A673 (cell line): Measurements from ENCODE around the gene ARHGAP18. TPM values are rescaled to one million over a fixed set of nuclear protein-coding genes. Genes with fewer than 3 reads are reported as not detected.

ENCODE experiments used
- BruUV-seq: library from RNA; stranded (reverse); fragments of 400-500 nt; replicated peaks from 2 replicates; lab custom pipeline; 2021; lab: Mats Ljungman, UMichigan
- CTCF ChIA-PET: fragments of 300-600 bp; sonication (Branson Sonifier 250); formaldehyde crosslinking; loops from one replicate; lab custom pipeline; 2022; ENCODE audit warnings: antibody characterized with exemption; lab: Charles Lee
- POLR2A ChIA-PET: fragments of 300-600 bp; sonication (Branson Sonifier 250); formaldehyde crosslinking; loops from one replicate; lab custom pipeline; 2022; ENCODE audit warnings: antibody characterized with exemption; ENCODE audit not compliant: low non-redundant PET; lab: Charles Lee
- DNase-seq: peaks from one replicate; pipeline ENCODE4 v3.0.0-alpha.2; 2015; ENCODE audit warnings: low spot score
- H3K27ac ChIP-seq: fragments of 200-600 bp; sonication (generic); 2 replicates; pipeline ENCODE4 v1.5.1; 2016; ENCODE audit warnings: mixed run types, low read depth, mild to moderate bottlenecking, mixed read lengths, antibody characterized with exemption, low read length; ENCODE audit not compliant: poor library complexity, severe bottlenecking
- H3K27me3 ChIP-seq: fragments of 200-600 bp; sonication (generic); replicated peaks from 2 replicates; pipeline ENCODE4 v1.6.1; 2017; ENCODE audit warnings: mixed run types, low read depth, mild to moderate bottlenecking, mixed read lengths, antibody characterized with exemption, low read length; ENCODE audit not compliant: insufficient read depth, poor library complexity
- H3K36me3 ChIP-seq: fragments of 200-600 bp; sonication (generic); 2 replicates; pipeline ENCODE4 v1.6.1; 2016; ENCODE audit warnings: mixed run types, mild to moderate bottlenecking, mixed read lengths, antibody characterized with exemption, low read length; ENCODE audit not compliant: insufficient read depth, poor library complexity, severe bottlenecking
- H3K4me1 ChIP-seq: fragments of 200-600 bp; sonication (generic); 2 replicates; pipeline ENCODE4 v1.6.1; 2017; ENCODE audit warnings: mixed run types, mild to moderate bottlenecking, mixed read lengths, antibody characterized with exemption, low read length; ENCODE audit not compliant: insufficient read depth, poor library complexity, severe bottlenecking
- H3K4me3 ChIP-seq: fragments of 200-600 bp; sonication (generic); 2 replicates; pipeline ENCODE4 v1.5.1; 2016; ENCODE audit warnings: low read depth, mixed run types, mild to moderate bottlenecking, mixed read lengths, low read length; ENCODE audit not compliant: poor library complexity, severe bottlenecking
- H3K9me3 ChIP-seq: fragments of 200-600 bp; sonication (generic); 2 replicates; pipeline ENCODE4 v1.6.1; 2016; ENCODE audit warnings: mixed run types, low read depth, mild to moderate bottlenecking, mixed read lengths, antibody characterized with exemption, low read length; ENCODE audit not compliant: poor library complexity, severe bottlenecking
- EZH2 ChIP-seq: fragments of 200-600 bp; sonication (generic); IDR thresholded peaks from 2 replicates; pipeline ENCODE4 v1.6.1; 2017; ENCODE audit warnings: borderline replicate concordance, low read depth, mild to moderate bottlenecking, mixed read lengths, antibody characterized with exemption, low read length; ENCODE audit not compliant: poor library complexity, severe bottlenecking
- intact Hi-C: fragments of 100-400 bp; cut with micrococcal nuclease; formaldehyde crosslinking; loops from one replicate; pipeline ENCODE4 v1.10.0; 2022; ENCODE audit not compliant: unreplicated experiment
- total RNA-seq: library from RNA; stranded (reverse); gene quantifications from 2 replicates; pipeline ENCODE4 v1.2.3, GENCODE V29; 2021
- TF ChIP-seq, protein P1 (sequence below): fragments of 300-800, 200-600 bp; sonication (generic); conservative IDR thresholded peaks from 2 replicates; pipeline ENCODE4 v1.5.1; 2017; ENCODE audit warnings: low read depth, mild to moderate bottlenecking, antibody characterized with exemption, low read length, moderate library complexity, mixed read lengths

The ARHGAP18 gene
- total RNA-seq, 1 experiment from 2014 or later: 14.2 TPM

- Histone ChIP-seq H3K4me3 (no peak overlapping the region), H3K27ac (no peak overlapping the region), H3K27me3 (no peaks in the 10 kb centered on the region), H3K36me3 (no peaks in the 10 kb centered on the region), H3K4me1 (peaks cover 7% of the 10 kb centered on the region), H3K9me3 (no peaks in the 10 kb centered on the region)
- intact Hi-C loops: no loop called here
- no peak for TF ChIP-seq EZH2
- TF ChIP-seq, protein P1, sequence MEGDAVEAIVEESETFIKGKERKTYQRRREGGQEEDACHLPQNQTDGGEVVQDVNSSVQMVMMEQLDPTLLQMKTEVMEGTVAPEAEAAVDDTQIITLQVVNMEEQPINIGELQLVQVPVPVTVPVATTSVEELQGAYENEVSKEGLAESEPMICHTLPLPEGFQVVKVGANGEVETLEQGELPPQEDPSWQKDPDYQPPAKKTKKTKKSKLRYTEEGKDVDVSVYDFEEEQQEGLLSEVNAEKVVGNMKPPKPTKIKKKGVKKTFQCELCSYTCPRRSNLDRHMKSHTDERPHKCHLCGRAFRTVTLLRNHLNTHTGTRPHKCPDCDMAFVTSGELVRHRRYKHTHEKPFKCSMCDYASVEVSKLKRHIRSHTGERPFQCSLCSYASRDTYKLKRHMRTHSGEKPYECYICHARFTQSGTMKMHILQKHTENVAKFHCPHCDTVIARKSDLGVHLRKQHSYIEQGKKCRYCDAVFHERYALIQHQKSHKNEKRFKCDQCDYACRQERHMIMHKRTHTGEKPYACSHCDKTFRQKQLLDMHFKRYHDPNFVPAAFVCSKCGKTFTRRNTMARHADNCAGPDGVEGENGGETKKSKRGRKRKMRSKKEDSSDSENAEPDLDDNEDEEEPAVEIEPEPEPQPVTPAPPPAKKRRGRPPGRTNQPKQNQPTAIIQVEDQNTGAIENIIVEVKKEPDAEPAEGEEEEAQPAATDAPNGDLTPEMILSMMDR: no peak
- ChIA-PET POLR2A (no interaction called here), CTCF (no interaction called here)
- peak; percentile 16 for DNase-seq
- no TSS peak for BruUV-seq
Measured at GRCh38 chr6:129717277-129717676, 7.3 kb upstream of the ARHGAP18 start.

DNA sequence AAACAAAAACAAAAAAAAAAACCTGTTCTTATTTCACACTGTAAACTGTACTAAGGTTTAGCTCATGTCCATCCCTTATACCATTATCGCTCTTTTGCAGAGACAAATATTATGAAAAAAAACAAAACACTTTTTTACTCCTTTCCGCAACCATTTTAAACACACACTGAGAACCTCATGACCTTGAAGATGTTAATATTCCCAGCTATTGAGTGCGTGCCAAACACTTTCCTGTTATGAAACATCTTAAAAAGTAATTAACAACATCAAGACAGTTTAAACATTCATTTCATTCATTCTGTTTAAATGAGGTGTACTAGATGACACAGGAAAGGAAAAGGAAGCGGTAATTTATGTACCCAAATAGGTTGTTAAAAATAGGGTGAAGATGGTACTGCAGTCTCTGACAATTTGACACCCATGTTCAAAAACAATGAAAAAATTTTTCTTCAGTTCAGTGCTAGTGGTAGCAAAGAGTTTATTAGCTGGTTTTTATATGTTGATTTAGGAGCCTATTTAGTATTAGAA lies 3.9 kb upstream of the ARHGAP18 start:
- H3K27me3 ChIP-seq: no peaks in the 10 kb centered on the region
- intact Hi-C loops: loop anchor here (5.0 kb wide), 1 partner anchor 42 kb away; no protein-coding TSS in a partner anchor
- no peak for TF ChIP-seq EZH2
- TF ChIP-seq, protein P1: no peak
- no peaks in the 10 kb centered on the region for H3K36me3 ChIP-seq
- no peaks in the 10 kb centered on the region for H3K9me3 ChIP-seq
- H3K4me1 ChIP-seq: peaks cover 16% of the 10 kb centered on the region
- CTCF ChIA-PET: interaction anchor here (1.2 kb wide), 1 partner anchor 16 kb away, joined by 3 read pairs; no protein-coding TSS in a partner anchor
- H3K27ac ChIP-seq: peak overlapping the region; percentile 1
- DNase-seq: peak; percentile 39
- BruUV-seq: no TSS peak
- POLR2A ChIA-PET: no interaction called here
- no peak overlapping the region for H3K4me3 ChIP-seq

DNA sequence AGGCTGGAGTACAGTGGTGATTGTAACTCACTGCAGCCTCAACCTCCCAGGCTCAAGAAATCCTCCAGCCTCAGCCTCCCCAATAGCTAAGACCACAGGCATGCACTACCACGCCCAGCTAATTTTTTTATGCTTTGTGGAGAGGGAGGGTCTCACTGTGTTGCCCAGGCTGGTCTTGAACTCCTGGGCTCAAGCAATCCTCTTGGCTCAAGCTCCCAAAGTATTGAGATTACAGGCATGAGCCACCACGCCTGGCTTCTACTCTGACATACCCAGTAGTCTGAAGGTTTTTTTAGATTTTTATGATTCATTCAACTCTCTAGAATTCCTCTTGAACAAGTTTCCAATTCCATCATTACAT lies 1.3 kb upstream of the ARHGAP18 start:
- intact Hi-C loops: loop anchor here (5.0 kb wide), 1 partner anchor 39 kb away; no protein-coding TSS in a partner anchor
- no peaks in the 10 kb centered on the region for H3K36me3 ChIP-seq
- no peaks in the 10 kb centered on the region for H3K27me3 ChIP-seq
- H3K4me1 ChIP-seq: peaks cover 25% of the 10 kb centered on the region
- DNase-seq: no peak
- H3K9me3 ChIP-seq: no peaks in the 10 kb centered on the region
- no peak overlapping the region for H3K4me3 ChIP-seq
- ChIA-PET CTCF (no interaction called here), POLR2A (no interaction called here)
- TF ChIP-seq EZH2: no peak
- TF ChIP-seq, protein P1: no peak
- no TSS peak for BruUV-seq
- H3K27ac ChIP-seq: no peak overlapping the region
